HL-60 (cell line): ENCODE measurements around the gene GFRA4.

Experiments used
- CTCF ChIP-seq: IDR thresholded peaks from one replicate; pipeline ENCODE4 v1.5.1; 2011; ENCODE audit warnings: low read length, control low read depth, inconsistent platforms; ENCODE audit not compliant: insufficient read depth
- GABPA ChIP-seq: IDR thresholded peaks from 2 replicates; pipeline ENCODE4 v1.6.1; 2012; ENCODE audit warnings: low read depth
- POLR2AphosphoS5 ChIP-seq: IDR thresholded peaks from 2 replicates; pipeline ENCODE4 v1.6.1; 2012; ENCODE audit warnings: low read depth

- TF ChIP-seq CTCF = no peak
- no peak for TF ChIP-seq POLR2AphosphoS5
- no peak for TF ChIP-seq GABPA
These were observed 17.1 kb downstream of the GFRA4 start for GRCh38 chr20:3646067-3646440.
